Nephron progenitor cell (in vitro differentiated cells): Measurements from ENCODE around the gene ACTR3C.
"Not testable (repeated sequence)": the region's sequence is repeated elsewhere in the genome, so short reads cannot be mapped to it uniquely, and the experiment has no call there.

Source experiments
- DNase-seq: peaks from one replicate; pipeline ENCODE4 v3.0.0; 2021
- H3K27ac Mint-ChIP-seq: 2 replicates; pipeline ENCODE4 v1.8.0; 2021; ENCODE audit warnings: mild to moderate bottlenecking, moderate library complexity, mixed read lengths
- H3K27me3 Mint-ChIP-seq: 2 replicates; pipeline ENCODE4 v1.8.0; 2021; ENCODE audit warnings: mild to moderate bottlenecking, low read depth, mixed read lengths; ENCODE audit not compliant: poor library complexity
- H3K36me3 Mint-ChIP-seq: 2 replicates; pipeline ENCODE4 v1.8.0; 2021; ENCODE audit warnings: low read depth, mixed read lengths
- H3K4me1 Mint-ChIP-seq: 2 replicates; pipeline ENCODE4 v1.8.0; 2021; ENCODE audit warnings: mixed read lengths
- H3K4me3 Mint-ChIP-seq: 2 replicates; pipeline ENCODE4 v1.8.0; 2021; ENCODE audit warnings: mild to moderate bottlenecking, moderate library complexity, mixed read lengths
- H3K9me3 Mint-ChIP-seq: 2 replicates; pipeline ENCODE4 v1.8.0; 2021; ENCODE audit warnings: mild to moderate bottlenecking, moderate library complexity, mixed read lengths

Gene ACTR3C

GRCh38 chr7:150220673-150221181 is 102.6 kb downstream of the ACTR3C start:
- Mint-ChIP-seq H3K27me3 (peaks cover 72% of the 10 kb centered on the region), H3K9me3 (peaks cover 22% of the 10 kb centered on the region), H3K4me3 (peak overlapping the region; percentile 69)
- peak; percentile 33 for DNase-seq
- H3K27ac Mint-ChIP-seq, H3K36me3 Mint-ChIP-seq, H3K4me1 Mint-ChIP-seq: not testable (repeated sequence)

DNA sequence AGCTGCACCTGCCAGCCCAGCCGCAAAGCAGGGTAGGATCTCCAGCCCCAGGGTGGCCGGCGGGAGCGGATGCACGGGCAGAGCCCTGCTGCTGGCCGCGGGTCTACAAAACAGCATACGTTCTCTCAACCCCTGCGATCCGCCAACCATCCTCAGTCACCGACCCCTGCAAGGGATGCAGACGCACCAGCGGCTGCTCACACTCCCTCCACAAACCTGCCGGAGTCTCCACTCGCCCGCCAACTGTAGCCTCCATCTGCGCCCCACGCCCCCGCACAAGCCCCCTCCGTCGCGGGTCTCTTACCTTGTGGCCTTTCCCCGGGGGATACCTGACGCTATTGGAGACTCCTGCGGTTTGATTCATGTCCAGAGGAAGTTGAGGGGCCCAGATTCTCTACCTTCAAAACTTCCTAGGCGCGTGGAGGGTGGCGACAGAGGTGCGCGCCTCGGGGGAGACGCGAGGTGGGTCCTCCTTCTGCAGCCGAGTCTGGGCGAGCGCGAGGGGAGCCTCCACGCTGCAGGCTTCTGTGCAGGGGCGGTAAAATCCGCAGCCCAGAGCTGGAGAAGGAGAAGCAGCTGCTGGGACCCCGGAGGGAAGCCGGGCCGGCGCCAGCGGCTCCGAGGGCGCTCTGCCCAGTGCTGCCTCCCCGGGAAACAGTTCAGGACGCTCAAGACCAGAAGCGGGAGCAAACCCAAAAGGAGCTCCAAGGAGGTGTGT is 103.2 kb downstream of the ACTR3C start:
- peak overlapping the region; percentile 81 for H3K4me3 Mint-ChIP-seq
- H3K9me3 Mint-ChIP-seq: peaks cover 22% of the 10 kb centered on the region

GRCh38 chr7:150206848-150207247 is 116.5 kb downstream of the ACTR3C start:
- H3K4me3 Mint-ChIP-seq, H3K27ac Mint-ChIP-seq, H3K9me3 Mint-ChIP-seq, H3K4me1 Mint-ChIP-seq, H3K36me3 Mint-ChIP-seq, DNase-seq: not testable (repeated sequence)
- peaks cover 18% of the 10 kb centered on the region for H3K27me3 Mint-ChIP-seq

More for the DNA sequence above, 103.2 kb downstream of the ACTR3C start:
- peak; percentile 16 for DNase-seq
- H3K27me3 Mint-ChIP-seq: peaks cover 69% of the 10 kb centered on the region
- H3K27ac Mint-ChIP-seq, H3K36me3 Mint-ChIP-seq, H3K4me1 Mint-ChIP-seq: not testable (repeated sequence)

DNA sequence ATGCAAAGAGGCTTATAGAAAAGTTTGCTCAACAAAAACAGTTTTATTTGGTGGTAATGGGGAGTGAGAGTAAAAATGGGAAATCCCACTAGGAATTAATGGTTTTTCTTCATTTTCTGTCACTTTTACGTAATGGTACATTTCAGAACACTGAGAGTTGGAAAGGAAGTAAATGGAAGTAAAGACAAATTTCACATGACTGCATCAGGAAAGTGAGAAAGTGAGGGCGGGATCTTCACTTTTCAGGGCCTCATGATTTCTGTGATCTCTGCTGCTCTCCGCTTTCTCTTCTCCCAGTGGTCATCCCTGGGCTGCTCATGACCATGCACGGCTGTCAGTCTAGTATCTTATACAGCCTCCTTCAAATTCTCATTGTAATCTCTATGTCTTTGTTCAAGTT is 117.5 kb downstream of the ACTR3C start:
- not testable (repeated sequence) for H3K27ac Mint-ChIP-seq, H3K36me3 Mint-ChIP-seq, H3K4me3 Mint-ChIP-seq, DNase-seq, H3K9me3 Mint-ChIP-seq, H3K4me1 Mint-ChIP-seq
- H3K27me3 Mint-ChIP-seq: peaks cover 11% of the 10 kb centered on the region

- H3K9me3 Mint-ChIP-seq, H3K4me3 Mint-ChIP-seq, H3K36me3 Mint-ChIP-seq, DNase-seq, H3K27ac Mint-ChIP-seq, H3K4me1 Mint-ChIP-seq: not testable (repeated sequence)
- peaks cover 11% of the 10 kb centered on the region for H3K27me3 Mint-ChIP-seq
Observed at GRCh38 chr7:150204577-150204976, 118.8 kb downstream of the ACTR3C start.

GRCh38 chr7:150202894-150203293 is 120.5 kb downstream of the ACTR3C start:
- not testable (repeated sequence) for H3K36me3 Mint-ChIP-seq, H3K4me3 Mint-ChIP-seq, H3K4me1 Mint-ChIP-seq, H3K27ac Mint-ChIP-seq, H3K9me3 Mint-ChIP-seq, DNase-seq
- H3K27me3 Mint-ChIP-seq: peaks cover 11% of the 10 kb centered on the region
